HEK293T (cell line): ENCODE data around the gene LEFTY2.
"Not testable (repeated sequence)": the region's sequence is repeated elsewhere in the genome, so short reads cannot be mapped to it uniquely, and the experiment has no call there.

Experiments used
- ARNT ChIP-seq: fragments of 450-650 bp; IDR thresholded peaks from 2 replicates; pipeline ENCODE4 v1.6.1; 2017; ENCODE audit warnings: mild to moderate bottlenecking
- BHLHE40 ChIP-seq: fragments of 450-650 bp; IDR thresholded peaks from 2 replicates; pipeline ENCODE4 v1.6.1; 2016; ENCODE audit warnings: mild to moderate bottlenecking, moderate library complexity, borderline replicate concordance
- ELF4 ChIP-seq: fragments of 450-650 bp; IDR thresholded peaks from 2 replicates; pipeline ENCODE4 v1.6.1; 2017; ENCODE audit warnings: antibody characterized with exemption
- FOXA1 ChIP-seq: fragments of 450-650 bp; IDR thresholded peaks from 2 replicates; pipeline ENCODE4 v1.6.1; 2016; ENCODE audit warnings: mild to moderate bottlenecking
- FOXK2 ChIP-seq: fragments of 450-650 bp; IDR thresholded peaks from 2 replicates; pipeline ENCODE4 v1.6.1; 2016; ENCODE audit warnings: mild to moderate bottlenecking
- FOXM1 ChIP-seq: fragments of 450-650 bp; IDR thresholded peaks from 2 replicates; pipeline ENCODE4 v1.6.1; 2017; ENCODE audit warnings: mild to moderate bottlenecking, borderline replicate concordance
- HDGF ChIP-seq: fragments of 450-650 bp; IDR thresholded peaks from 2 replicates; pipeline ENCODE4 v1.6.1; 2017; ENCODE audit warnings: antibody characterized with exemption, borderline replicate concordance
- L3MBTL2 ChIP-seq: fragments of 450-650 bp; conservative IDR thresholded peaks from 2 replicates; pipeline ENCODE4 v1.6.1; 2016; ENCODE audit warnings: mild to moderate bottlenecking
- LEF1 ChIP-seq: fragments of 450-650 bp; IDR thresholded peaks from 2 replicates; pipeline ENCODE4 v1.6.1; 2017; ENCODE audit warnings: mild to moderate bottlenecking, borderline replicate concordance
- SP1 ChIP-seq: fragments of 450-650 bp; IDR thresholded peaks from 2 replicates; pipeline ENCODE4 v1.6.1; 2017
- SUZ12 ChIP-seq: fragments of 450-650 bp; IDR thresholded peaks from 2 replicates; pipeline ENCODE4 v1.6.1; 2016; ENCODE audit warnings: mild to moderate bottlenecking
- TARDBP ChIP-seq: fragments of 450-650 bp; IDR thresholded peaks from 2 replicates; pipeline ENCODE4 v1.6.1; 2016
- ZNF384 ChIP-seq: fragments of 450-650 bp; IDR thresholded peaks from 2 replicates; pipeline ENCODE4 v1.6.1; 2016

- not testable (repeated sequence) for TF ChIP-seq ELF4, SP1, HDGF, SUZ12, FOXA1, ZNF384, BHLHE40, TARDBP, FOXK2, L3MBTL2, LEF1, FOXM1, ARNT
Observed at GRCh38 chr1:225887554-225888288, 53.3 kb downstream of the LEFTY2 start.
